B cell (primary cell): Measurements from ENCODE around the gene COPS3. TPM values are rescaled to one million over a fixed set of nuclear protein-coding genes. Genes with fewer than 3 reads are reported as not detected.

ENCODE experiments used
- ATAC-seq: fragments of 200-7000 bp; cut with Tn5 transposase; one replicate; pipeline ENCODE4 v1.10.0; 2021; ENCODE audit warnings: low read depth, mild to moderate bottlenecking, moderate number of reproducible peaks, moderate library complexity
- CTCF ChIA-PET: fragments of 350-600 bp; sonication (Branson Sonifier 250); formaldehyde crosslinking; loops from one replicate; lab custom pipeline; 2021; ENCODE audit warnings: antibody characterized with exemption, inconsistent platforms; lab: Charles Lee
- POLR2A ChIA-PET: fragments of 350-600 bp; sonication (Branson Sonifier 250); formaldehyde crosslinking; loops from one replicate; lab custom pipeline; 2021; ENCODE audit warnings: antibody characterized with exemption; lab: Charles Lee
- DNase-seq: peaks from one replicate; pipeline ENCODE4 v3.0.0; 2013
- H2AFZ ChIP-seq: 2 replicates; pipeline ENCODE4 v1.6.1; 2012; ENCODE audit warnings: mild to moderate bottlenecking, low read depth, low read length; ENCODE audit not compliant: insufficient read depth, poor library complexity, severe bottlenecking
- H3K27ac ChIP-seq, 2 donors: 1 replicate in 1 of 2; 2 replicates in 1 of 2; pipeline ENCODE4 v1.5.1; 2012 to 2013; ENCODE audit warnings: low read length in 2 of 2, mild to moderate bottlenecking in 2 of 2, moderate library complexity in 1 of 2
- H3K27me3 ChIP-seq, 4 experiments: fragments of 200-600 bp in 1 of 4; sonication (generic) in 1 of 4; replicated peaks in 1 of 4; 1 replicate in 2 of 4; 2 replicates in 2 of 4; pipeline versions ENCODE4 v1.6.1 to v1.7.0; 2013 to 2016; ENCODE audit warnings: low read length in 3 of 4, mild to moderate bottlenecking in 2 of 4, mixed read lengths in 1 of 4, moderate library complexity in 1 of 4; ENCODE audit not compliant: insufficient read depth in 4 of 4, control insufficient read depth in 3 of 4; ENCODE audit errors: control extremely low read depth in 1 of 4
- H3K36me3 ChIP-seq, 2 experiments: replicated peaks in 1 of 2; 1 replicate in 1 of 2; 2 replicates in 1 of 2; pipeline versions ENCODE4 v1.6.1 to v1.7.1; 2013; ENCODE audit warnings: low read length in 1 of 2; ENCODE audit not compliant: insufficient read depth in 2 of 2, control insufficient read depth in 1 of 2; ENCODE audit errors: control extremely low read depth in 1 of 2, extremely low read depth in 1 of 2
- H3K4me1 ChIP-seq, 2 donors: fragments of 200-600 bp in 1 of 2; sonication (generic) in 1 of 2; 1 replicate in 1 of 2; 2 replicates in 1 of 2; pipeline versions ENCODE4 v1.5.1 to v1.6.1; 2013 to 2017; ENCODE audit warnings: low read length in 2 of 2; ENCODE audit not compliant: control insufficient read depth in 2 of 2, insufficient read depth in 2 of 2
- H3K4me2 ChIP-seq: replicated peaks from 2 replicates; pipeline ENCODE3; 2012; ENCODE audit warnings: mild to moderate bottlenecking, low read depth, low read length; ENCODE audit not compliant: poor library complexity, severe bottlenecking
- H3K4me3 ChIP-seq, 5 experiments: fragments of 200-600 bp in 1 of 5; sonication (generic) in 1 of 5; 1 replicate in 3 of 5; 2 replicates in 2 of 5; pipeline versions ENCODE4 v1.5.1 to v1.7.0; 2011 to 2016; ENCODE audit warnings: low read length in 4 of 5, mild to moderate bottlenecking in 4 of 5, low read depth in 2 of 5, control low read depth in 1 of 5, moderate library complexity in 1 of 5; ENCODE audit not compliant: insufficient read depth in 1 of 5; ENCODE audit errors: control extremely low read depth in 1 of 5, extremely low read depth in 1 of 5
- H3K79me2 ChIP-seq: fragments of 200-600 bp; sonication (generic); one replicate; pipeline ENCODE4 v1.6.0; 2016; ENCODE audit warnings: low read length; ENCODE audit not compliant: control insufficient read depth, insufficient read depth
- H3K9ac ChIP-seq: fragments of 200-600 bp; sonication (generic); 2 replicates; pipeline ENCODE4 v1.6.1; 2017; ENCODE audit warnings: mild to moderate bottlenecking, low read length, moderate library complexity
- H3K9me3 ChIP-seq, 3 donors: one replicate each; pipeline versions ENCODE4 v1.6.1 to v1.7.1; 2013; ENCODE audit warnings: low read length in 2 of 3; ENCODE audit not compliant: control insufficient read depth in 2 of 3, insufficient read depth in 1 of 3; ENCODE audit errors: control extremely low read depth in 1 of 3
- H4K20me1 ChIP-seq: 2 replicates; pipeline ENCODE4 v1.6.0; 2012; ENCODE audit warnings: mild to moderate bottlenecking, low read length; ENCODE audit not compliant: insufficient read depth, control insufficient read depth, poor library complexity, severe bottlenecking
- H3K27ac Mint-ChIP-seq: one replicate; pipeline ENCODE4 v1.8.0; 2021; ENCODE audit warnings: mixed read lengths
- H3K27me3 Mint-ChIP-seq: one replicate; pipeline ENCODE4 v1.8.0; 2021; ENCODE audit warnings: mixed read lengths
- H3K4me1 Mint-ChIP-seq: one replicate; pipeline ENCODE4 v1.8.0; 2021; ENCODE audit warnings: mixed read lengths
- H3K4me3 Mint-ChIP-seq: one replicate; pipeline ENCODE4 v1.8.0; 2021; ENCODE audit warnings: mixed read lengths
- H3K9me3 Mint-ChIP-seq: one replicate; pipeline ENCODE4 v1.8.0; 2022; ENCODE audit warnings: mixed read lengths; ENCODE audit not compliant: insufficient read depth
- EZH2 ChIP-seq: IDR thresholded peaks from 2 replicates; pipeline ENCODE4 v1.6.1; 2012; ENCODE audit warnings: borderline replicate concordance, low read depth, mild to moderate bottlenecking, moderate library complexity, low read length; ENCODE audit not compliant: insufficient read depth, poor library complexity, severe bottlenecking
- WGBS: methylation state at CpG from one replicate; pipeline ENCODE4 v1.1.5; 2013; ENCODE audit warnings: missing lambda C conversion rate; ENCODE audit not compliant: insufficient coverage; 5-methylcytosine and 5-hydroxymethylcytosine counted together
- intact Hi-C: fragments of 100-400 bp; cut with micrococcal nuclease; formaldehyde crosslinking; loops from one replicate; pipeline ENCODE4 v1.10.0; 2022
- polyA plus RNA-seq: library from polyadenylated mRNA; depleted of rRNA; stranded (reverse); fragments of >200 nt; gene quantifications from 2 replicates; pipeline ENCODE4 v1.2.3, GENCODE V29; 2012
- total RNA-seq, 2 donors: library from RNA; stranded (reverse); fragments of 120-200 nt in 1 of 2; gene quantifications; 1 replicate in 1 of 2; 2 replicates in 1 of 2; pipeline versions ENCODE4 v1.2.3 to v1.2.4, GENCODE V29; 2013 to 2022
- TF ChIP-seq, protein P1 (sequence below): fragments of 200-600 bp; IDR thresholded peaks from one replicate; pipeline ENCODE4 v1.8.0; 2022; ENCODE audit warnings: antibody characterized with exemption, mild to moderate bottlenecking

The COPS3 gene
- total and polyA plus RNA-seq, 2 donors (not counting 1 experiment from before 2014, with no cell fraction given), result 37.2 to 45.5 TPM

DNA sequence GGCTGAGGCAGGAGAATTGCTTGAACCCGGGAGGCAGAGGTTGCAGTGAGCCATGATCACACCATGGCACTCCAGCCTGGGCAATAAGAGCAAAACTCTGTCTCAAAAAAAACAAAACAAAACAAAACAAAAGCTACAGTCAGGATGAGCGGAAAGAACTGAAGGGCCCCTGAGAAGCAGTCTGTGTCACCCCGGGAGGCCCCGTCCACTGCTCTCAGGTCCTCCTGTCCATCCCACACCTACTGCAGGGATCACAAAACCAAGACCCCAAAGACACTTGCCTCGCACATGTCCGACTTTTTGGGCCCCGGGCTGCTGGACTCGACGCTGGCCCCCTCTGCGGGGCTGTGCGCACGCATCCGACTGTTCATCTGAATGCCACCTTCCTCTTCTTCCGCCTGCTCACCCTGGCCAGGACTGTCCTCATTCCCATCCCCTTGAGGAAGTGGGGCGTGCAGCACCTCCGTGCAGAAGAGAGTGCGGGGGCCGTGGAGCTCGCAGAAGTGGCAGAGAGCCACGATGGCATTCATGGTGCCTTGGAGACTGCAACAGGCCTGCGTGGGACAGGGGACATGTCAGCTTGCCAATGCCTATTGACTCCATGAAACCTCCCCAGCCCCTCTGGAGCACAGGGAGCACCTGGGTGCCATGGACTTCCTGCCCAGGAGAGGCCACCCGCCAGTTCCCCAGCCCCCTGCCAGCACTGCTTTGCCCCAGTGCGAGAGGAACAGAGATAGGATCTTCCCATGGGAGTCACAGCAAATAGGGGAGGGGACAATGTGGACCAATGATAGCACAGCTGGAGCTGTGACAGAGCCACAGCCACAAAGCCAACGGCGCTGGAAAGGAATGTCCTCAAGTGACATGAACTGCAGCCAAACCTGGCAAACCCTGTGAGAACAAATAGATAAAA, 53.2 kb downstream of the COPS3 start:
- H3K4me1 ChIP-seq, result no peaks in the 10 kb centered on the region
- 99% methylated on average over 24 of the region's 25 CpGs for WGBS
- no peak overlapping the region for H3K9ac ChIP-seq
- TF ChIP-seq, protein P1, sequence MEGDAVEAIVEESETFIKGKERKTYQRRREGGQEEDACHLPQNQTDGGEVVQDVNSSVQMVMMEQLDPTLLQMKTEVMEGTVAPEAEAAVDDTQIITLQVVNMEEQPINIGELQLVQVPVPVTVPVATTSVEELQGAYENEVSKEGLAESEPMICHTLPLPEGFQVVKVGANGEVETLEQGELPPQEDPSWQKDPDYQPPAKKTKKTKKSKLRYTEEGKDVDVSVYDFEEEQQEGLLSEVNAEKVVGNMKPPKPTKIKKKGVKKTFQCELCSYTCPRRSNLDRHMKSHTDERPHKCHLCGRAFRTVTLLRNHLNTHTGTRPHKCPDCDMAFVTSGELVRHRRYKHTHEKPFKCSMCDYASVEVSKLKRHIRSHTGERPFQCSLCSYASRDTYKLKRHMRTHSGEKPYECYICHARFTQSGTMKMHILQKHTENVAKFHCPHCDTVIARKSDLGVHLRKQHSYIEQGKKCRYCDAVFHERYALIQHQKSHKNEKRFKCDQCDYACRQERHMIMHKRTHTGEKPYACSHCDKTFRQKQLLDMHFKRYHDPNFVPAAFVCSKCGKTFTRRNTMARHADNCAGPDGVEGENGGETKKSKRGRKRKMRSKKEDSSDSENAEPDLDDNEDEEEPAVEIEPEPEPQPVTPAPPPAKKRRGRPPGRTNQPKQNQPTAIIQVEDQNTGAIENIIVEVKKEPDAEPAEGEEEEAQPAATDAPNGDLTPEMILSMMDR, result no peak
- no peak for TF ChIP-seq EZH2
- intact Hi-C loops, result no loop called here
- no peaks in the 10 kb centered on the region for H3K27me3 Mint-ChIP-seq
- H3K9me3 ChIP-seq, result no peaks in the 10 kb centered on the region
- H3K27ac Mint-ChIP-seq, result no peak overlapping the region
- ChIA-PET CTCF (interaction anchor here (0.6 kb wide), 1 partner anchor 86 kb away, joined by 3 read pairs; no protein-coding TSS in a partner anchor), POLR2A (no interaction called here)
- H3K4me3 ChIP-seq, result no peak overlapping the region
- peaks cover 4% of the 10 kb centered on the region for H4K20me1 ChIP-seq
- H3K4me3 Mint-ChIP-seq, result no peak overlapping the region
- H3K36me3 ChIP-seq, result peaks cover 4 to 78% of the 10 kb centered on the region in 2 experiments
- H3K27me3 ChIP-seq, result no peaks in the 10 kb centered on the region
- H3K4me2 ChIP-seq, result no peak overlapping the region
- ATAC-seq, result no peak
- no peak overlapping the region for H2AFZ ChIP-seq
- H3K79me2 ChIP-seq, result peaks cover 29% of the 10 kb centered on the region
- peaks cover 4% of the 10 kb centered on the region for H3K4me1 Mint-ChIP-seq
- no peak for DNase-seq
- no peak overlapping the region for H3K27ac ChIP-seq
- H3K9me3 Mint-ChIP-seq, result no peaks in the 10 kb centered on the region
